Neural crest cell (in vitro differentiated cells): Measurements from ENCODE around the gene UMODL1. TPM values are rescaled to one million over a fixed set of nuclear protein-coding genes. Genes with fewer than 3 reads are reported as not detected.

Experiments
- DNase-seq: peaks from one replicate; pipeline ENCODE4 v3.0.0; 2021; ENCODE audit warnings: low read depth, mixed read lengths, low spot score
- H3K27ac Mint-ChIP-seq: one replicate; pipeline ENCODE4 v1.8.0; 2021; ENCODE audit warnings: mild to moderate bottlenecking, mixed read lengths; ENCODE audit not compliant: unreplicated experiment
- H3K27me3 Mint-ChIP-seq: 2 replicates; pipeline ENCODE4 v1.8.0; 2021; ENCODE audit warnings: low read depth, mild to moderate bottlenecking, mixed read lengths
- H3K36me3 Mint-ChIP-seq: 2 replicates; pipeline ENCODE4 v1.8.0; 2021; ENCODE audit warnings: low read depth, mild to moderate bottlenecking, mixed read lengths
- H3K4me1 Mint-ChIP-seq: 2 replicates; pipeline ENCODE4 v1.8.0; 2021; ENCODE audit warnings: mixed read lengths
- H3K4me3 Mint-ChIP-seq: one replicate; pipeline ENCODE4 v1.8.0; 2021; ENCODE audit warnings: mild to moderate bottlenecking, mixed read lengths
- H3K9me3 Mint-ChIP-seq: 2 replicates; pipeline ENCODE4 v1.8.0; 2021; ENCODE audit warnings: mixed read lengths
- CTCF ChIP-seq: fragments of 200-600 bp; sonication (generic); conservative IDR thresholded peaks from 2 replicates; pipeline ENCODE4 v1.5.0; 2021; ENCODE audit warnings: antibody characterized with exemption, mild to moderate bottlenecking
- total RNA-seq: library from RNA; stranded (reverse); gene quantifications from 2 replicates; pipeline ENCODE4 v1.2.1, GENCODE V29; 2021

Gene UMODL1
- total RNA-seq, 1 donor from 2014 or later, result not detected

- H3K4me1 Mint-ChIP-seq, result peaks cover 11% of the 10 kb centered on the region
- TF ChIP-seq CTCF, result no peak
- peaks cover 9% of the 10 kb centered on the region for H3K27me3 Mint-ChIP-seq
- no peak for DNase-seq
- no peak overlapping the region for H3K4me3 Mint-ChIP-seq
- H3K36me3 Mint-ChIP-seq, result no peaks in the 10 kb centered on the region
- H3K27ac Mint-ChIP-seq, result peak overlapping the region; percentile 47
- H3K9me3 Mint-ChIP-seq, result no peaks in the 10 kb centered on the region
Measured at GRCh38 chr21:42123219-42123908, 52.2 kb downstream of the UMODL1 start.

- no peak for TF ChIP-seq CTCF
- H3K27ac Mint-ChIP-seq, result no peak overlapping the region
- DNase-seq, result no peak
- H3K27me3 Mint-ChIP-seq, result peaks cover 7% of the 10 kb centered on the region
- H3K4me3 Mint-ChIP-seq, result no peak overlapping the region
- peaks cover 11% of the 10 kb centered on the region for H3K4me1 Mint-ChIP-seq
- no peaks in the 10 kb centered on the region for H3K36me3 Mint-ChIP-seq
- no peaks in the 10 kb centered on the region for H3K9me3 Mint-ChIP-seq
Measured at GRCh38 chr21:42124081-42124480, 53.0 kb downstream of the UMODL1 start.

- Mint-ChIP-seq H3K4me3 (no peak overlapping the region), H3K27ac (no peak overlapping the region), H3K36me3 (no peaks in the 10 kb centered on the region), H3K9me3 (no peaks in the 10 kb centered on the region), H3K27me3 (peaks cover 3% of the 10 kb centered on the region), H3K4me1 (peaks cover 9% of the 10 kb centered on the region)
- TF ChIP-seq CTCF, result no peak
- no peak for DNase-seq
Measured at GRCh38 chr21:42124826-42125570, 53.9 kb downstream of the UMODL1 start.

GRCh38 chr21:42125571-42126544 is 54.7 kb downstream of the UMODL1 start:
- Mint-ChIP-seq H3K36me3 (no peaks in the 10 kb centered on the region), H3K4me1 (peaks cover 3% of the 10 kb centered on the region), H3K27me3 (peaks cover 3% of the 10 kb centered on the region), H3K4me3 (no peak overlapping the region), H3K9me3 (no peaks in the 10 kb centered on the region), H3K27ac (no peak overlapping the region)
- DNase-seq, result no peak
- no peak for TF ChIP-seq CTCF
